ENCODE data around the gene NRL.

DNA sequence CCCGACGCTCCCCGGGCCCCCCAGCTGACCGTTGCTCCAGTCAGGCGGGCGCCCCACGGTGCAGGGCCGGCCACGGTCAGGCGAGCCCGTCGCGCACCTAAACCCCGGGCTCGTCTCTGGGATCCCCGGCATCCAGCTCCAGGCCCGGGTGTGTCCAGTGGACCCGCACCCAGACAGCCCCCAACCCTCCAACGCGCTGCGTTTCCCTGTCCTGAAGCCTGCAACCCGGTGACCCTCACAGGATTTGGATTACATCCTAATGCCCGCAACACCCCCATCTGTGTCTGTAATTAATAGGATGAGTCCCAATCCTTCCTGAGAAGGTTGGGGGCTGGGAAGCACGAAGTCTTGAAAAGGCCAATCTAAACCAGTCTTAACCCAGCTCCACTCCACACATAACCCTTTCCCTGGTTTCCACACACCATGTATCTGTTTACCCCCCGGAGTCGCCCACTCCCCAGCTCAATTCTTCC is 33.0 kb downstream of the NRL start:
- TF ChIP-seq, protein P1, sequence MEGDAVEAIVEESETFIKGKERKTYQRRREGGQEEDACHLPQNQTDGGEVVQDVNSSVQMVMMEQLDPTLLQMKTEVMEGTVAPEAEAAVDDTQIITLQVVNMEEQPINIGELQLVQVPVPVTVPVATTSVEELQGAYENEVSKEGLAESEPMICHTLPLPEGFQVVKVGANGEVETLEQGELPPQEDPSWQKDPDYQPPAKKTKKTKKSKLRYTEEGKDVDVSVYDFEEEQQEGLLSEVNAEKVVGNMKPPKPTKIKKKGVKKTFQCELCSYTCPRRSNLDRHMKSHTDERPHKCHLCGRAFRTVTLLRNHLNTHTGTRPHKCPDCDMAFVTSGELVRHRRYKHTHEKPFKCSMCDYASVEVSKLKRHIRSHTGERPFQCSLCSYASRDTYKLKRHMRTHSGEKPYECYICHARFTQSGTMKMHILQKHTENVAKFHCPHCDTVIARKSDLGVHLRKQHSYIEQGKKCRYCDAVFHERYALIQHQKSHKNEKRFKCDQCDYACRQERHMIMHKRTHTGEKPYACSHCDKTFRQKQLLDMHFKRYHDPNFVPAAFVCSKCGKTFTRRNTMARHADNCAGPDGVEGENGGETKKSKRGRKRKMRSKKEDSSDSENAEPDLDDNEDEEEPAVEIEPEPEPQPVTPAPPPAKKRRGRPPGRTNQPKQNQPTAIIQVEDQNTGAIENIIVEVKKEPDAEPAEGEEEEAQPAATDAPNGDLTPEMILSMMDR (conservative IDR thresholded peaks at IDR 0.05; ENCODE audit: low read length) = no peak
- TF ChIP-seq EZH2phosphoT487 (IDR thresholded peaks at IDR 0.05; ENCODE audit: borderline replicate concordance) = no peak
